COLO668 (cell line): ENCODE measurements around the gene CCL11.

Experiments
- DNase-seq: peaks from one replicate; lab custom pipeline; 2025; ENCODE audit not compliant: unreplicated experiment; lab: John Stamatoyannopoulos, UW

Gene CCL11

GRCh38 chr17:34257299-34257985 lies 28.1 kb upstream of the CCL11 start:
- DNase-seq = no peak

DNA sequence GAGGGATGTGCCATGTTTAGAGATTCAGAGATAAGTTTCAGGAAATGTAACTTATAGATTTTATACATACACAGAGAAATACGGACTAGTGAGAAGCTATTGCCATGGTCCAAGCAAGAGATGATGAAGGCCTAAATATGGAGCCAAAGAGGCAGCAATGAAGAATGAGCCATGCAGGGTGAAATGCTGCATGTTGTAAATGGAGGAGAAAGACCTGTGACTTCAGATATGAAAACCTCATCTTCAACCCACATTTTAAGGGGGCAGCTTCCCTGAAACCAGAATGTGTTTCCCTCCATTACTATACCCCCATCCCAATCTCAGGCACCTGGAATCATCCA lies 27.6 kb upstream of the CCL11 start:
- DNase-seq = no peak

DNA sequence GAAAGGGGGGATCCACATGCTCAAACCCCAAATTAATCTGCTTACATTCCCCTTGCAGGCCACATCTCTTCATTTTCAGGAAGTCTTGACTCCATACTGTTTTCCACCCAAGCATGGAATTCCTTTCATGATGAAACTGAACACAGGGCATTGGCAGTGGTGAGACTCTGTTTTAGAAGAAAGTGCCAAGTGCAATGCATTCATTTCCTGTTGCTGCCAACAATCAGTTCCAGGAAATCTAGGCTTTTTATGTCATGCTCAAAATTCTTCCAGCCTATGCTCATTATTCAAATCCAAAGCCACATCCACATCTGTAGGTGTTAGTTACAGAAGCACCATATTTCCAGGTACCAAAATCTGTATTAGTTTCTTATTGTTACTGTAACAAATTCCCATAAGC lies 26.4 kb upstream of the CCL11 start:
- DNase-seq = no peak

- DNase-seq = no peak
Measured at GRCh38 chr17:34260861-34261260, 24.7 kb upstream of the CCL11 start.

GRCh38 chr17:34261568-34262337 lies 23.8 kb upstream of the CCL11 start:
- no peak for DNase-seq

DNA sequence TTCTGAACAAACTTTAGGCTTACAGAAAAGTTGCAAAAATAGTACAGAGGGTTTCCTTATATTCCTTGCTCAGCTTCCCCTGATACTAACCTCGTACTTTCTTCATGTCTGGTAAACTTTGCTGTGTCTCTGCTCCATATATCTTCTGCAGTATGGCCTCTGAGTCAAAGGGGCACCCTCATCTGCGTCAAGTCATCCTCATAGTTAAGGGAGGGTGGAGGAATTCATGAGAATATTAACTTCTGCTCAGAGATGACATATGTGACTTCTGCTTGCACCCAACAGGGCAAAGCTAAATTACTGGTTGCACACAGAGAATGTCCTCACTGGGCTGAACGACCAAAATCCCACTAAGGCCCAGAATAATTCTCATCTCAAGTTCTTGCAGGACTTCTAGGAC lies 19.8 kb upstream of the CCL11 start:
- DNase-seq = no peak

GRCh38 chr17:34269969-34270368 lies 15.6 kb upstream of the CCL11 start, which contains the start of gene CCL7:
Gene CCL7, plus strand, starts transcription at chr17:34270221. Its CDS starts 70 bp downstream, at chr17:34270291.
- no peak for DNase-seq

GRCh38 chr17:34275881-34276280 lies 9.7 kb upstream of the CCL11 start:
- no peak for DNase-seq

GRCh38 chr17:34276826-34277225 lies 8.7 kb upstream of the CCL11 start:
- no peak for DNase-seq

DNA sequence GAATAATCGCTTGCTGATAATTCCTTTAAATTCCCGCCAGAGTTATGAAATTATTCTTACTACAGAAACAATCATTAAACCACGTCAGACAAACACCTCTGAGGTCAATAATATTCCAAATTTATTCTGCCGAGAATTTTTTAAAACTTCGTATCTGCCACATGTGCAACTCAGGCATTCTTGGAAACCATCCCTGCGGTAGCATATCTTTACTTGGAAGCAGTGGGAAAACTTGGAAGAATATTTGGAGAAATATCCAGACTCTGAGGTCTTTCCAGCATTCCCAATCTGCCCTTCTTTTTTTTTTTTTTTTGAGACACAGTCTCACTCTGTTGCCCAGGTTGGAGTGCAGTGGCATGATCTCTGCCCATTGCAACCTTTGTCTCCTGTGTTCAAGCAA lies 2.0 kb upstream of the CCL11 start:
- DNase-seq = no peak

- no peak for DNase-seq
Measured at GRCh38 chr17:34287875-34288274, 2.3 kb downstream of the CCL11 start.

- DNase-seq = no peak
Measured at GRCh38 chr17:34290586-34290985, 5.0 kb downstream of the CCL11 start.

- DNase-seq = no peak
Measured at GRCh38 chr17:34291721-34292348, 6.3 kb downstream of the CCL11 start.

DNA sequence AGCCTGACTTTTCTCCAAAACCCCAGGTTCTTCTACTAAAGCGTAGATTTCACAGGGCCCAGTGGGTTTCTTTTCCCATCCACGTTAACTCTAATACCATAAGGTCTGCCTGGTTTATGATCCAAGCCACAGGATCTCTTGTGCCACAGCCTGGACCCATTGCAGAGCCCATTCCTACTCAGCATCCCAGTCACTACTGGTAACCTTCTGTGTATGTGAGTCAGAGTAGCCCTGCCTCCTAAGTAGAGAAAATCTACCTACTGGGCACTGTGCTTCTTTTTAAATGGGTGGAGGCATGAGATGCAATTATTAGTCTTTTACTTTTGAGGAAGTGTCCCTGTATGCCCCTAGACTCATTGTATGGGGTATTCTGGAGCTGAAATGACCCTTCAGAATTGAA lies 13.5 kb downstream of the CCL11 start:
- no peak for DNase-seq

- no peak for DNase-seq
Measured at GRCh38 chr17:34299956-34300577, 14.5 kb downstream of the CCL11 start.

DNA sequence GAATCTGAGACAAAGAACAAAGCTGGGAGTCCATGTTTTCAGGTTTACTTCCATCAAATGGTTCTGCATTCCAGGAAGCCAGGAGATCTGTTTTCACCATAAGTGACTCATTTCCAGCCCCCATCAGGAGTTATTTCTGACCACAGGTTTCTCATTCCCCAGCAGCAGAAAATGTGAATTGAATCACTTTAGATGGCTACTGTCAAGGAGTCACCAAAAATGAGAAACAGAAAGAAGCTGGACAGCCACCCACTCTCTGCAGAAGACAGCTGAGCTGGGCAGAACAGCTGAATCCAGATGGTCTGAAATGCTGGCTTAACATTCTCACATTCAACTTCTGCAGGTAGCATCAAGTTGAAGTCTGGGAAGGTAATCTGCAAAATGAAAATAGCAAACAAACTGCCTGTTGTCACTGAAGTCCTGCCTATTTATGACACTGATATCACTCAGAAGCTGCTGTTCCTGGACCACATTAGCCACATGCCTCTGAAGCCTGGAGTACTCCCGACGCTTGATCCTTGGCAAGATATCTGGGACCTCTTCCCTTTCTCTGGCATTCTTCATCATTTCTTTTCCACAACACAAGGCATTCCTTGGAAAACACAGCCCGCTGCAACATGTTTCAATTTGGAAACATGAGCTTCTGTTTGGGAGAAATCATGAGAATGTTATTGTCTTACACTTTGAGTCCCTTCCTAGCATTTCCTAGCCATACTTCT lies 15.3 kb downstream of the CCL11 start:
- no peak for DNase-seq

GRCh38 chr17:34301986-34302385 lies 16.4 kb downstream of the CCL11 start:
- no peak for DNase-seq

DNA sequence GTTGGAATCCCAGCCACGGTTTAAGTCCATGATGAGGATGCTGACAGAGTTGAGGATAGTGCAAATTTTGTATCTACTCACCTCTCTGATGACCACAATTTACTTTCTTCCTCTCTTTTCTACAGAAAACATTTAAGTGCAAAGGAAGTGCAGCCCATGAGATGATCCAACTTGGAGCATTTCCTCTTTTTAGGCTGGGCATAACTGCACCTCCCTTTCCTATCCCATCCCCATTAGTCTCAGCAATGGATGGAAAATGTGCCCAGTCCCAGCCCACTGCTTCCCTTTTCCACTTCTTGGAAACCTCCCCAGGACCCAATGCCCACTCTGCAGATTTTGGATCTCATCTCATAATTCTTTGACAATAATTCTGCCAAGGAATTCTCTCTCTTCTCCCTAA lies 17.1 kb downstream of the CCL11 start:
- no peak for DNase-seq

DNA sequence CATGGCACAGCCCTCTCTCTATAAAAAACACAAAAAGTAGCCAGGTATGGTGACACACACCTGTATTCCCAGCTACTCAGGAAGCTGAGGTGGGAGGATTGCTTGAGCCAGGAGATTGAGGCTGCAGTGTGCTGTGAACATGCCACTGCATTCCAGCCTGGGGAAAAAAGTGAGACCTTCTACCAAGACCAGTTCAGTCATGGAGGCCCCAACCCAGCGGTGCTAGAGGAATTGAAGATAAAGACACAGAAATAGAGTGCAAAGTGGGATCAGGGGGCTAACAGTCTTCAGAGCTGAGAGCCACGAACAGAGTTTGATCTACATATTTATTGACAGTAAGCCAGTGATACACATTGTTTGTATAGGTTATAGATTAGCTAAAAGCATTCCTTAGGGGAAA lies 18.1 kb downstream of the CCL11 start:
- no peak for DNase-seq

DNA sequence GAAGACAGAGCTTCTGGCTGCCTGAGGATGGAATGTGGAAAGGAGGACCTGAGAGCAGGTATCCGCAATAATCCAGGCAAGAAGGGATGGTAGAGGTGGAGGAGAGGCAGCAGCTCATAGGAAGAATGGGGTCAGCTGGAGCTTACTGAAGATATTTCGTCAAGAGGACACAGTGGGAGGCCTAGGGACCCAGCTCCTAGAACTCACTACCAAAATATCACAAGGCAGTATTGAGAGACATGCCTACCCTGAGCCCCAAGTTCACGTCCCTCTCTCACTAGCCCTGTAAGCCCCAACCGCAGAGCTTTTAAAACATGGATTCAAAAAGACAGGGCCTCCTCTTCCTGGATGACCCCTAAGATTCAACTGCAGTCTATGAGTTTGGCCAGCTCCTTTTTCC lies 19.5 kb downstream of the CCL11 start:
- no peak for DNase-seq

GRCh38 chr17:34305606-34306005 lies 20.1 kb downstream of the CCL11 start:
- no peak for DNase-seq
